ENCODE results near the gene PPP1R14B. TPM values are rescaled to one million over a fixed set of nuclear protein-coding genes. Genes with fewer than 3 reads are reported as not detected.
A peak's percentile ranks its signal among the peaks of the same experiment; 100 is the strongest.

PPP1R14B gene
- total RNA-seq, 4 donors from 2014 or later: 34.2 to 103 (median 83.8) TPM

GRCh38 chr11:64278576-64279190 lies 31.9 kb upstream of the PPP1R14B start:
- TF ChIP-seq CTCF (IDR thresholded peaks at IDR 0.05): no peak
- TF ChIP-seq POLR2A (IDR thresholded peaks at IDR 0.05): no peak
- Histone ChIP-seq H3K4me1 (peaks cover 3 to 9% of the 10 kb centered on the region in 2 donors), H3K27me3 (no peaks in the 10 kb centered on the region), H3K4me3 (replicated peaks in 1 of 3) (no peak overlapping the region), H3K9me3 (no peaks in the 10 kb centered on the region), H3K27ac (no peak overlapping the region), H3K36me3 (peaks cover 7 to 11% of the 10 kb centered on the region in 2 donors)
- intact Hi-C loops (cut with DNase I): no loop called here
- 85 to 86% methylated on average over 8 of the region's 8 CpGs for WGBS, 2 donors
- DNase-seq: no peak

- Histone ChIP-seq H3K36me3 (peaks cover 7 to 11% of the 10 kb centered on the region in 2 donors), H3K9me3 (no peaks in the 10 kb centered on the region), H3K4me1 (peaks cover 2 to 3% of the 10 kb centered on the region in 2 donors), H3K27ac (no peak overlapping the region), H3K4me3 (replicated peaks in 1 of 3) (no peak overlapping the region), H3K27me3 (no peaks in the 10 kb centered on the region)
- intact Hi-C loops (cut with DNase I): no loop called here
- no peak for TF ChIP-seq CTCF (IDR thresholded peaks at IDR 0.05)
- TF ChIP-seq POLR2A (IDR thresholded peaks at IDR 0.05): no peak
- DNase-seq: no peak
- WGBS, 2 donors: 90 to 94% methylated on average over 14 of the region's 17 CpGs
These were observed 30.1 kb upstream of the PPP1R14B start for GRCh38 chr11:64276653-64277431.

GRCh38 chr11:64275841-64276240 lies 29.1 kb upstream of the PPP1R14B start:
- intact Hi-C loops (cut with DNase I): no loop called here
- DNase-seq: no peak
- 90 to 93% methylated on average over 2 of the region's 2 CpGs for WGBS, 2 donors
- Histone ChIP-seq H3K4me1 (peaks cover 6 to 7% of the 10 kb centered on the region in 2 donors), H3K27ac (no peak overlapping the region), H3K36me3 (peaks cover 7 to 11% of the 10 kb centered on the region in 2 donors), H3K4me3 (replicated peaks in 1 of 3) (no peak overlapping the region), H3K27me3 (no peaks in the 10 kb centered on the region), H3K9me3 (no peaks in the 10 kb centered on the region)
- TF ChIP-seq POLR2A (IDR thresholded peaks at IDR 0.05): no peak

GRCh38 chr11:64275031-64275800 lies 28.5 kb upstream of the PPP1R14B start:
- H3K4me1 ChIP-seq: peaks cover 6 to 7% of the 10 kb centered on the region in 2 donors
- H3K4me3 ChIP-seq (replicated peaks in 1 of 3): no peak overlapping the region
- no peak overlapping the region for H3K27ac ChIP-seq
- WGBS, 2 donors: 89 to 94% methylated on average over 8 to 15 of the region's 15 CpGs
- H3K9me3 ChIP-seq: no peaks in the 10 kb centered on the region
- TF ChIP-seq POLR2A (IDR thresholded peaks at IDR 0.05) (no peak), CTCF (IDR thresholded peaks at IDR 0.05) (no peak)
- peaks cover 7 to 11% of the 10 kb centered on the region in 2 donors for H3K36me3 ChIP-seq
- no peak for DNase-seq
- no peaks in the 10 kb centered on the region for H3K27me3 ChIP-seq
- intact Hi-C loops (cut with DNase I): no loop called here

GRCh38 chr11:64269540-64270220 lies 22.9 kb upstream of the PPP1R14B start:
- no peak for TF ChIP-seq POLR2A (IDR thresholded peaks at IDR 0.05)
- peak in 3 of 6 experiments; percentile 14 to 31 (median 19) for TF ChIP-seq CTCF (IDR thresholded peaks at IDR 0.05)
- peak overlapping the region; percentile 12 to 94 (median 80) for H3K4me3 ChIP-seq (replicated peaks in 1 of 3)
- peak; percentile 98 for DNase-seq
- H3K36me3 ChIP-seq: no peaks in the 10 kb centered on the region
- intact Hi-C loops (cut with DNase I): no loop called here
- peaks cover 26 to 32% of the 10 kb centered on the region in 2 donors for H3K4me1 ChIP-seq
- H3K27me3 ChIP-seq: no peaks in the 10 kb centered on the region
- H3K9me3 ChIP-seq: no peaks in the 10 kb centered on the region
- 2% methylated on average over 9 to 12 of the region's 58 CpGs for WGBS, 2 donors
- peak overlapping the region; percentile 95 to 99 (median 96) for H3K27ac ChIP-seq

Data from thyroid gland (tissue), 4 donors.